HuH-7.5 (cell line): ENCODE data around the gene RBBP8NL.

Source experiments
- DNase-seq: peaks from one replicate; pipeline ENCODE4 v3.0.0; 2011; ENCODE audit warnings: low spot score

Gene RBBP8NL

DNA sequence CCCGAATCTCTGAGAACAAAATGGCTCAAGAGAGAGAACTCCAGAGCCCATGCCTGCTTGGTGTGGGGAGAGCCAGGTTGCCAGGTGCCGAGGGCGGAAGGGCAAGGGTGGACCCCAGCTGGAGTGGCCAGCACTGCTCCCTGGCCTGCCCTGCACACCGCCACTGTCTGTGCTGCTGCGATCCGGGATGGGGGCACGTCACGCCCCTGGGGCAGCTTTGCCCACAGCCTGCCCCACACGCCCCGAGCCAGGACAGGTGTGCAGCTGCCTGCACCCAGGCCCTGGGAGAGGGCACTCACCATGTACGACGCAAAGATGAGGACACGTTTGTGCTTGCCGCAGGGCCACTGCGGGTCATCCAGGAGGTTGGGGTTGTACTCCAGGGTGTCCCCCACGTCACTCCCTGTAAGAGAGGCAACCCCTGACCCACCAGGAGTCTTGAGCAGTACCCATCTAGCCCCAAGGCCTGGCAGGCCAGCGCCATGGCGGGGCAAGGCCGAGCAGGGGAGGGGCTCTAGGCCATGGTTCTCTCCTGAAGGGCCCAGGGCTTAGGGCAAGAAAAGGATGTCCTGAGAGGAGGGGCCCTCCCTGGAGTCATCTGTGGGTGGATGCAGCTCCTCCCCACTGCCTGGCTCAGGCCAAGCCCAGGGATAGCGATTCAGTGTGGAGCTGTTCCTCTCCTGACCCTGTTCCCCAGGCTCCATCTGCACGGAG lies 34.6 kb downstream of the RBBP8NL start:
- no peak for DNase-seq

GRCh38 chr20:62392077-62392418 lies 35.3 kb downstream of the RBBP8NL start:
- DNase-seq: no peak

- no peak for DNase-seq
Observed at GRCh38 chr20:62391165-62392076, 35.9 kb downstream of the RBBP8NL start.

DNA sequence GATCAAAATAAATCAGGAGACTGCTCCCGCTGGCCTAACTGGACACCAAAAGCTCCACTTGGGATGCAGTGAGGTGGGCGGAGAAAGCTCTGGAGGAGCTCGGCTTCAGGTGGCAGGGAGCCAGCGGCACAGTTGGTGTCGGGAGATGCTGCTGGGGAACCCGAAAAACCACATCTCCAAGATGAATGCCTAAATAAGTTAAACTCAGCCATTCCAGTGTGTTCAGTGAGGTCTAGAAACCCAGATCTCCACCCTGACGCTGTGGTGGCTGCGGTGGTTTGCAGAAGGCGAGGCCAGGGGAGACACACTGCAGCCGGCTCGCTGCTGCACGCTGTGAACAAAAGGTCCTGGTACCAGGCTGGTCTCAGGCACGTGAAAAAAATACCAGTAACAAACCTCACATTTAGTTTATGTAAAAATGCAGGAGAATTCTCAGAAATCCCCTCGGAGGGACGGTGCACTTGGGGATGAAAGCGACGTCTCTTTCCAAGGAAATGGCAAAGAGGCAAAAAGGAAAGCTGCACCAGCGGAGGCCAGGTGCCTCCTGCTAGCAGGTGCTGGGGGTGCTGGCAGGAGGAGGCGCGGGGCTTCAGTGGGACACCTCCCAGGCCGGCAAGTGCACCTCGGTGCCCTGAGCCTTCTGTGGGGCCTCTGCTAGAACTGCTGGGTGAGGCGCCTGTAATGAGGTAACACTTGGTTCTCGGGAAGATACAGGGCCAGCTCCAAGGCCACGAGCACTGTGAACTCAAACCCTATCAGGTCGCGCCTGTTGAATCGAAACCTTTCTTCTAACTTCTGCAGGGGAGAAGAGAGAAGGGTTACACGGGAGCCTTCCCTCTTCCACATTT lies 36.8 kb downstream of the RBBP8NL start:
- DNase-seq: no peak

GRCh38 chr20:62389601-62390087 lies 37.7 kb downstream of the RBBP8NL start:
- DNase-seq: no peak

GRCh38 chr20:62388839-62389600 lies 38.3 kb downstream of the RBBP8NL start:
- DNase-seq: no peak

DNA sequence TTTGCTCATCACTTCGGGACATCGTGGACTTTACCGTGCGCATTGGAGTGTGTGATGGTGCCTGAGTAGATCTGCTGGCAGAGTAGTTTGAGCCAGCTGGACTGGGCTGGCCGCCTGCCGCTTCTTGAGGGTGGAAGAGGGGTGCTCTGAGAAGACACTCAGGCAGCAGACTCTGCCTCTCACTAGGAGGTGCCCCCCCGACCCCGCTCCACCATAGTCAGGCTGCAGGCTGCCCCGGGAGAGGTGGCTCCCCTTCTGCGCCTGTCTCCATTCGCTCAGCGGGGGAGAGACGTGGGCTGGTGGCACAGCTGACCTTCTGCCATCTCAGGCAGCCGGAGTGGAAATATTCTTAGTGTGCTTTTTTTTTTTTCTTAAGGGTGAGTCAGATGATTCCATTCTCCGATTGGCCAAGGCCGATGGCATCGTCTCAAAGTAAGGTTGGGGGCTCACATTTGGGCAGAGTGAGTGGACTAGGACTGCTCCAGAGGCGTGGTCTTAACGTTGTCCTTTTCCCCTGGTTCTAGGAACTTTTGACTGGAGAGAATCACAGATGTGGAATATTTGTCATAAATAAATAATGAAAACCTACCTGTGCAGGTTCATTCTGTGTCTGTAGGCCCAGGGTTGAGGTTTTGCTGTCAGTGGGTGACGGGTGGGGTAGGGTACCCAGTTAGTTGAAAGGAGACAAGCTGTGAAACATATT lies 39.3 kb downstream of the RBBP8NL start:
- no peak for DNase-seq

DNA sequence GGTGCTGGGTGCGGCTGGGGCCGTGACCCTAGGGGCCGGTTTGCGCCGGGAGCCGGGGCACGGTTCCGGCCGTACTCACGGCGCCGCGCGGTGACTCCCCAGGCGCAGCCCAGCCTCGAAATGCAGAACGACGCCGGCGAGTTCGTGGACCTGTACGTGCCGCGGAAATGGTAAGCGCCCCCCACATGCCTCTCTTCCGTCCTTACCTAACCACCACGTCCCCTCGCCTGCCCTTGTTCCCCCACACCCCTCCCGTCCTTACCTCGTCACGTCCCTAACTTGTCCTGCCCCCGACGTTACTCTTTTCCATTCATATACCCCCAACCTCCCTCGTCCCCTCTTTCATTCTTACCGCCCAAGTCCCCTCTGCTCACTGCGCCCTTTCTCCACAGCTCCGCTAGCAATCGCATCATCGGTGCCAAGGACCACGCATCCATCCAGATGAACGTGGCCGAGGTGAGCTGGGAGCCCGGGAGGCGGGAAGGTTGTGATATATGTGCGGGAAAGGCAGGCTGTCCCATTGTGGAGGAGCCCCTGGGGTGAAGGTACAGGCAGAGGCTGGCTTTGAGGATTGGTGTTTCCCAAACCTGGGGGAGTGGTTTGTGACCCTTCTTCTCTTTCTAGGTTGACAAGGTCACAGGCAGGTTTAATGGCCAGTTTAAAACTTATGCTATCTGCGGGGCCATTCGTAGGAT lies 40.0 kb downstream of the RBBP8NL start:
- no peak for DNase-seq

GRCh38 chr20:62386383-62387218 lies 40.7 kb downstream of the RBBP8NL start, which contains the start of gene RPS21:
Gene RPS21 (plus strand): TSS chr20:62387103. CDS start chr20:62387339, 236 bp downstream.
- DNase-seq: peak; percentile 97

- peak; percentile 97 for DNase-seq
Observed at GRCh38 chr20:62382306-62383198, 44.8 kb downstream of the RBBP8NL start.

- no peak for DNase-seq
Observed at GRCh38 chr20:62381842-62382241, 45.5 kb downstream of the RBBP8NL start.

GRCh38 chr20:62381202-62381797 lies 46.0 kb downstream of the RBBP8NL start:
- no peak for DNase-seq

DNA sequence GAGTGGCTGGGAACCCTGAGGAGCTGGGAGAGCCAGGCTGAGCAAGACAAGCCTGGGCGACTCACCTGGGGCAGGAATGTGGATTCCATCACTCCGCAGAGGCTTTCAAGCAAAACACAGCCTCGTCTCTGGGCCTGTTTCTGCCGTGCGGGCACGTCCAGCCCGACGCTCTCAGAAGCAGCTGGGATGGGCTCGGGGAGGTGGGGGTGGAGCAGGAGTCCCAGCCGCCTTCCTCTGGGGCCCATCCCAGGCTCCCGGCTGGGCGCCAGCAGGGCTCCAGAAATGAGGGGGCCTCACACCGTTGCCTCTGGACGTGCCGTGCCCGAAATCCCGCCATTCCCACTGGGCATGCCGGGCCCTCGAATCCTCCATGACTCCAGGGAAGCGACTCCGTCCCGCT lies 49.1 kb downstream of the RBBP8NL start:
- no peak for DNase-seq

- no peak for DNase-seq
Observed at GRCh38 chr20:62377615-62378178, 49.6 kb downstream of the RBBP8NL start.

- DNase-seq: no peak
Observed at GRCh38 chr20:62377064-62377461, 50.3 kb downstream of the RBBP8NL start.

DNA sequence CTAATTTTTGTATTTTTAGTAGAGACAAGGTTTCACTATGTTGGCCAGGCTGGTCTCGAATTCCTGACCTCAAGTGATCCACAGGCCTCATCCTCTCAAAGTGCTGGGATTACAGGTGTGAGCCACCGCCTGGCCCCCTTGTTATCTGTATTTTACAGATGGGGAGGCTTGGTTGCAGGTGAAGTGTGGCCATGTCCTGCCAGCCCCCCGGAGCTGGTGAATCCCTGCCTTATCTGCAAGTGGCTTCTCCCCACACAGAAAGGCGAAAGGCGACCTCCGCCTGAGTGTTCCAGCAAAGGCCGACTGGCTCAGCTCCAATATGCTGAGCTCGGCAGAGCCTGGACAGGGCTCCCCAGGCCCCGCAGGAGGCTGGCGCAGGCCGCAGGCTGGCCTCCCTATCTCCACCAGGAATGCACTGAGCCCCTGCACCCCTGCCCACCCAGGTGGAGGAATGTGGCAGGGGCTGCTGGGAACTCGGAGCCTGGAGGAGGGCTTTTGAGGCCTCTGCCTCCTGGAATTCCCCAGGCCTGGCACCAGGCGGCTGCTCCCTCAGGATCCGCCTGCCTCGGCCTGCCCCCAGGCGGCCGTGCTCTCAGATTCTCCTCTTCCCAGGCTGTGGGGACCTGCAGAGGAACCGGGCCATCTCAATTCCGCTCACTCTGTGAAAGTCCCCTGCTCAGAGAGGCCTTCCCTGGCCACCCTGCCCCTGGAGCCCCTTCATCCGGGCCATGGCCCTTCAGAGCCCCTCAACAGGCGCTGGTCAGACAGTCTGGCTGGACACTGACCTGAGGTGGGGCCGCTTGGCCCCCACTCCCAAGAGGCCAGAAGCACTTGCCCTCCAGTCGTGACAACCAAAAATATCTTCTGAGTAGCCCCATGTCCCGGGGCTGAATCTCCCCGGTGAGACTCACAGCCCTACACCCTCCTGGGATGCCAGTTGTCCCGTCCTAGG lies 51.0 kb downstream of the RBBP8NL start:
- peak; percentile 73 for DNase-seq
